ENCODE measurements around the gene FBN1.

DNA sequence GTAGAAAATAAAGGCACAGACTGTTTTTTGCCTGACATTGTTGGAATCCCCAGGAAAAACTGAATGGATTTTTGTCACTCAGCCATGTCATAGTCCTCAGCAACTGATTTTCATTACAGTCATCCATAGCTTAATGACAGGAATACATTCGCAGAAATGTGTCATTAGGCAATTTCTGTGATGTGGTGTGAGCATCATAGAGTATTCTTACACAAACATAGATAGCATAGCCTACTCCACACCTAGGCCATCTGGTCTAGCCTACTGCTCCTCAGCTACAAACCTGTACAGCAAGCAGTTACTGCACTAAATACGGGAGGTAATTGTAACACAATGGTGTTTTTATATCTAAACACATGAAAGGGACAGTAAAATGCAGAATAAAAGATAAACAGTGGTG is 34.4 kb upstream of the FBN1 start:
- TF ChIP-seq POLR2AphosphoS5 (IDR thresholded peaks at IDR 0.05; ENCODE audit: insufficient read depth in 1 of 2, low read depth in 1 of 2) (no peak), POLR2A (IDR thresholded peaks at IDR 0.05) (no peak)
- TF ChIP-seq, protein P1, sequence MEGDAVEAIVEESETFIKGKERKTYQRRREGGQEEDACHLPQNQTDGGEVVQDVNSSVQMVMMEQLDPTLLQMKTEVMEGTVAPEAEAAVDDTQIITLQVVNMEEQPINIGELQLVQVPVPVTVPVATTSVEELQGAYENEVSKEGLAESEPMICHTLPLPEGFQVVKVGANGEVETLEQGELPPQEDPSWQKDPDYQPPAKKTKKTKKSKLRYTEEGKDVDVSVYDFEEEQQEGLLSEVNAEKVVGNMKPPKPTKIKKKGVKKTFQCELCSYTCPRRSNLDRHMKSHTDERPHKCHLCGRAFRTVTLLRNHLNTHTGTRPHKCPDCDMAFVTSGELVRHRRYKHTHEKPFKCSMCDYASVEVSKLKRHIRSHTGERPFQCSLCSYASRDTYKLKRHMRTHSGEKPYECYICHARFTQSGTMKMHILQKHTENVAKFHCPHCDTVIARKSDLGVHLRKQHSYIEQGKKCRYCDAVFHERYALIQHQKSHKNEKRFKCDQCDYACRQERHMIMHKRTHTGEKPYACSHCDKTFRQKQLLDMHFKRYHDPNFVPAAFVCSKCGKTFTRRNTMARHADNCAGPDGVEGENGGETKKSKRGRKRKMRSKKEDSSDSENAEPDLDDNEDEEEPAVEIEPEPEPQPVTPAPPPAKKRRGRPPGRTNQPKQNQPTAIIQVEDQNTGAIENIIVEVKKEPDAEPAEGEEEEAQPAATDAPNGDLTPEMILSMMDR (IDR thresholded peaks at IDR 0.05) = no peak

Data from vagina (tissue), 2 donors.